Activated T-cell treated with anti-CD3 and anti-CD28 coated beads for 24 hours (primary cell): ENCODE data around the gene CAMK2G.
"Not testable (repeated sequence)": the region's sequence is repeated elsewhere in the genome, so short reads cannot be mapped to it uniquely, and the experiment has no call there.

Experiments used
- DNase-seq: peaks from one replicate; pipeline ENCODE4 v3.0.0-alpha.2; 2020; ENCODE audit warnings: low read depth

CAMK2G gene

DNA sequence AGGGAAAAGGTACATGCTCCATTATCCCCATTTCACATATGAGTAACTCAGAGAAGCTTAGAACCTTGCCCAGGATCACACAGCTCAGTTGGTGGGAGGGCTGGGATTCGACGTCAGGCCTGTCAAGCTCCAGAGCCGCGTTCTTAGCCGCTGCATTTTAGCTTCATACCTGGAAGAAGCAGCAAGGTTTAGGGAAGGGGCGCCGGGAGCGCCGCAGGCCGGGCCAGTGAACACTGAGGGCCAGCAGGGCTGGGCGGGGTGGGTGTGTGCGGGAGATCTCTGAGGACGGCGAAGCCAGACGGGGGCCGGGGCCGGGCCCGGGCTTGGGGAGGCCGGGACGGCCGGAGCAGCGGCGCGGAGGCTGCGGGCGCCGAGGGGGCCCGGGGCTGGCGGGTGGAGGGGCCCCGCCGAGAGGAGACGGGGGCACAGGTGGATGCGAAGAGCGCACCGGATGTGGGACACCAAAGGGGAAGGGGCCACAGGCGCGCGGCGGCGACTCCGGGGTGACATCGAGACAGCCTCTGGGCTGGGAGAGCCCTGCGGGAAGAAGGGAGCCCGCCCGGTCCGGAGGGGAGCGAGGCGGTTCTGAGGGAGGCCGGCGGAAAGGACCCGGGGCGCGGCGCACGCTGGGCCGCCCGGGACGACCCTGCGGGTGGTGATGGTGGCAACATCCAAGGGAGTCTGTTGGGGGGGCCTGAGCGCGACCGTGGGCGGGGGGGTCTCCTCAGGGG, 63.5 kb downstream of the CAMK2G start:
- DNase-seq, result peak; percentile 28

DNA sequence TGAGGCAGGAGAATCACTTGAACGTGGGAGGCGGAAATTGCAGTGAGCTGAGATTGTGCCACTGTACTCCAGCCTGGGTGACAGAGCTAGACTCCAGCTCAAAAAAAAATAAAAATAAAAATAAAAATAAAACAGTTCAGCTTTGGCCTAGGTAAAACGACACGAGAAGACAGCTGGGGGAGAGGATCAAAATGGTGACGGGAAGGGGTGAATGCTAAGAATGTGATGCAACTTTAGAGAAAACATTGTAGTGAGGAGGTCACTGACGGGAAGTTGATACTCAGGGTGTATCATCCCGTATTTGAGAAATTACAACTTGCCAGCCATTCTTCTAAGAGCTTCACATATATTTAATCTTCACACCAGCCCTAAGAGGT, 64.0 kb downstream of the CAMK2G start:
- DNase-seq, result no peak

DNA sequence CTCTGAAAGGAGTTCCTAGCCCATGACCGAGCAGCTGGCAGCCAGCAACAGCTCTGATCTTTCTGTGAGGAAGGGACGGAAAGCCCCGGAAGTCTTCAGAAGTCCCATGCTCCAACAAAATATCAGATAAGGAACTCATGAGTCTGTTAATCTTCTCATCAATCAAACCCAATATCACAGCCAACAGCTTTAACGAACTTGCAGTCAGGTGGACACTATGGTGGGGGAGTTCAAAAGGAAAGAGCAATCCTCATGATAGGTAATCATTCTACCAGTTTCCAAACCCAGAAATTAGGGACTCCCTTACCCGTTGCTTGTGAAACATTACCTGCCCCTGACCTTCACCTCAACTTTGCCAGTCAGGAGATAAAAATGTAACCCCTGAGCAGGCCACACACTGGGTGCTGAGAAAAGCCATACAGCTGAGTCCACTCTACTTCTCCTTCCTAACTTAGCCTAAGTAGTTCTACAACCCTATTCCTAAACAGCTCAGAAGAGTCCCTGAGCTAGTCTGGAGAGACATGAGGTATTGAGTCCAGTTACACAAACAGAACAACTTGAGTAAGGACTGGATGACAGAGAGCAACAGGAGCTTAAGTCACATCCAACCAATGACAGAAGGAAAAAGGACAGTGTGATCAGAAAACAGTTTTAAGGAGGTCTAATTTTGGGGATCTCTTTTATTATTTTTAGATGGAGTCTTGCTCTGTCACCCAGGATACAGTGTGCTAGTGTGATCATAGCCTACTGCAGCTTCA, 65.1 kb downstream of the CAMK2G start:
- DNase-seq, result no peak

DNA sequence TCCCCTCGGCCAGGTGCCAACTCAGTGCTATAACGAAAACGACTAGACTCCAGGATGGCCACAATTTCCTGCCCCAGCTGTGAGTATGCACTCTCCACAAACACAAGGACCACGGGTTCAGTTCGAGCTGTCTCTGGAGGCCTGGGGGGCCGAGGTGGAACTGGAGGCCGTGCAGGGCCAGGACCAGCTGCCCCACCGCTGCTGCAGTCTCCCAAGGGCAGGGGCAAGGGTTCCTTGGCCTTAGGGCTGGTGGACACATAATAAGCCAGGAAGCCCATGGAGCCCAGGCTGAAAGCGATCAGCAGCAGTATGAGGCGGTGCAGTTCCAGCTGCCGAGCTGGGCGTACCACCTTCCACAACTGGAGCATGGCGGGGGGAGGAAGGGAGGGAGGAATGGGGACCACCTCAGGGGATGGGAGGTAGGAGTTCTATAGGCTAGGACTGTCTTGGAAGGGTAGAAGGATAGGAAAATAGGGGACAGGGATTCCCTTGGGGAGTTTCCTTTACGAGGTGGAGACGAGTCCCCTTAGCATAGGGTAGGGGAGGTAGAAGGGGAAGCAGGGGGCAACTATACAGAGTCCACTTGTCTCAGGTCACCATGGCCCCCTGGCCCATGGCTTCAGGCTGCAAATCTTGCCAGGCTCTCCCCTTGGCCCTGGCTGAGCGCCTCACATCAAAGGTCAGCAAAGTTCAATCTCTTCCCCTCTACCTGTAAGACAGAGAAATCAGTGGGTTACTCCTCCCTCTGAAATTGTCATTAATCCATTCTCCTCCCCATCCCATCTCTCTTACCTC, 66.1 kb downstream of the CAMK2G start:
- DNase-seq, result no peak

DNA sequence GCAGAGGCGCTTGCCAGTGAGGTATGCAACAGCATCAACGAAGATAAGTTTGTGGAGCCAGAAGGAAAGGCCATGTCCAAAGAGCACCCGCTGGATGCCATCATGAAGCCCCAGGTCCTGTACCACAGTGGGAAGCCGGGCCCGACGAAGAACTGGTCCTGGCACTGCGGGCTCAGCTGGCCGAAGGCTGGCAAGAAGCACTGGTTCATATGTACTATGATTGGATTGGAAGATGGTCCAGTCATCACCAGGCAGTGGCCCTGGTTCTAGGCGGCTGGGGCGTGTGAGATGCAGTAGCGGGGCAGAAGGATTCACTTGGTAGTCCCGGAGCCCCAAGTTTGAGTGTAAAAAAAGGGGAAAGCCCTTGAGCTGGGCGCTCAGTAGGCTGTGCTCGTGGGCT, 66.9 kb downstream of the CAMK2G start:
- no peak for DNase-seq

DNA sequence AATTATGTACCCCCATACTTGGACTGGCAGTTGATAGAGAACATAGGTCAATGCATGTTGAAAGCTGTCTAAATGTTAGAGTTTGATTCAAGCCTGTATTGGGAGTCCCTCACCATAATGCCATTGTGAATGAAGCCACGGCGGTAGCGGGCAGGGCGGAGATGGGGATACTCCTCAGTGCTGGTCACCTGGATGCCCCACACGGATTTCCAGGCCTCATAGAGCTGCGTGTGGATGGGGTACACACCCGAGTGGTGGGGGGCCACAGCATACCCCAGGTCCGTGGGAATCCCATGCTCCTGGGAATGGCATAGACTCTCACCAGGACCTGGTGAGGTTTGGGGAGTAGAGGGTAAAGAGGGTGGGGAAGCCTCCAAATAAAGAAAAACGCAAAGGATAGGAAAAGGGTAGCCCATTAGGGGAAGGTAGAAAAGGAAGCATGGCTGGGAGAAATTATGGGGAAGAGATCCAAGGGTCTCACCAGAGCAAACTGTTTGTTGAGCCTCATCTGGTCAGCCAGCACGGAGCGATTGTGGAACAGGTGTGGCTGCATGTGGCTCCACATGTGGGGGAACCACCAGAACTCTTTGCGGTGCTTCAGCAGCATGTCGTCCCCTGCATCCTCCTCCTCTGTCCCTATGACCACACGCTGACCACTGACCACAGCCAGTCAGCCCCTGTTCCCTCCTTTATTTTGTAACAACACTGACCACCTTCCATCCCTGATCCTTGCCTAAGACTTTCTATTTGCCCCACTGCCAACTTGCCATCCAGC, 68.0 kb downstream of the CAMK2G start:
- no peak for DNase-seq

DNA sequence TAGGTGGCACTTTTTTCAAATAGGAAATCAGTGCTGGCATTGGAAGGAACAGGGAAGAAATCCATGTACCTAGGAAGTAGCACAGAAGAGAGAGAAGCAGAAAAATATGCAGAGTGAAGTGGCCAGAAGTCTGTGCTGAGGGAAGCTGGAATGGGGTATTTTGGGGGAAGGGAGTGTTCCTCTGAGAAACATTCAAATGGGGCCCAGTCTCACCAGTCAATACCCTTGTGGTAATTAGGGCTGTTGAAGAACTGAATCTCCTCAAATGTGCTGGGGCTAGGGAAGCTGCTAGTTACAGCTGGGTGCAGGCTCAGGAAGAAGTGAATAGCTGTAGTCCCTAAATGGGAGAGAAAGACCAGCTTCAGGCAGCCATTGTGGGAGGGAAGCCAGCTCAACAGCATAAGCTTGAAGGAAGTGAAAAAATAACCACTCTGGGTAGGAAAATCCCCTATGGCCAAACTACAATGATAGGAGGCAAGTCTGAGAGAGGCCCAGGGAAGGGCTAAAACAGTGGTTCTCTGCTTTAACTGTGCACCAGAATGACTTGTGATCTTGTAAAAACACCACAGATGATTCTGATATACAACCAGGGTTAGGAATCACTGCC, 70.6 kb downstream of the CAMK2G start:
- no peak for DNase-seq

DNA sequence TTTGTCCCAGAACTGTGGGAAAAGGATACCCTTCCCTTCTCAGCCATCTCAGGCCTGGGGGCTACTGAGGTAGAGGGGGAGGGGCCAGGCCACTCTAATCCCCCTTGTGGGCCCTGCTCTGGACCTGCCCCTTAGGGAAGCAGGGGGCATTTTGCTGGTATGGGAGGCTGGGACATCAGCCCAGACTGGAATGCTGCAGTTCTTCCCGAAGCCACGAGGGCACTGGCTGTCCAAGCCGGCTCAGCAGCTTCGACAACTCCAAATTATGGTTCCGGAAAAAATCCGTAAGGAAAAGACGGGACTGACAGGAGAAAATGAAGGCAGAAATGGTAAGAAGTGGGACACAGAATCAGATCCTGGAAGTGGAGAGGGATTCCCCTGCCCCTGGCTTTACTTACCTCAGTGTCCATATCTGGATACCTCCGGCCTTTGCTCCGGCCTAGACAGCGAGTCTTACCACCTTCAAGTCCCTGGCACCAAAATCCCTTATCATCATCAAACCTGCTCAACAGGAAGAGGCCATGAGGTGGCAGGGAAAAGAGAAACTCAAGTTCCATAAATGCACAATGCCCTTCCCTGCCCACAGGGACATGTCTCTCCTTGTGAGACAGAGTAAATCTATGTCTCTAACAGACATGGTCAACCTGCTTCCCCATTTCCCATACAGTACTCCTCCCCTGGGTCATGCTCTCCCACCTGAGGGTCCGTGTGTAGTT, 71.9 kb downstream of the CAMK2G start:
- no peak for DNase-seq

DNA sequence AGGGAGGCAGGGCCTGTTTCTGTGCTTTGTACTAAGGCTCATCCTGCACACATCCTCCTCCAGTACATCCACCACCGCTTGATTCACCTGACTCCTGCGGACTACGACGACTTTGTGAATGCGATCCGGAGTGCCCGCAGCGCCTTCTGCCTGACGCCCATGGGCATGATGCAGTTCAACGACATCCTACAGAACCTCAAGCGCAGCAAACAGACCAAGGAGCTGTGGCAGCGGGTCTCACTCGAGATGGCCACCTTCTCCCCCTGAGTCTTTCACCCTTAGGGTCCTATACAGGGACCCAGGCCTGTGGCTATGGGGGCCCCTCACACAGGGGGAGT, 73.1 kb downstream of the CAMK2G start:
- no peak for DNase-seq

DNA sequence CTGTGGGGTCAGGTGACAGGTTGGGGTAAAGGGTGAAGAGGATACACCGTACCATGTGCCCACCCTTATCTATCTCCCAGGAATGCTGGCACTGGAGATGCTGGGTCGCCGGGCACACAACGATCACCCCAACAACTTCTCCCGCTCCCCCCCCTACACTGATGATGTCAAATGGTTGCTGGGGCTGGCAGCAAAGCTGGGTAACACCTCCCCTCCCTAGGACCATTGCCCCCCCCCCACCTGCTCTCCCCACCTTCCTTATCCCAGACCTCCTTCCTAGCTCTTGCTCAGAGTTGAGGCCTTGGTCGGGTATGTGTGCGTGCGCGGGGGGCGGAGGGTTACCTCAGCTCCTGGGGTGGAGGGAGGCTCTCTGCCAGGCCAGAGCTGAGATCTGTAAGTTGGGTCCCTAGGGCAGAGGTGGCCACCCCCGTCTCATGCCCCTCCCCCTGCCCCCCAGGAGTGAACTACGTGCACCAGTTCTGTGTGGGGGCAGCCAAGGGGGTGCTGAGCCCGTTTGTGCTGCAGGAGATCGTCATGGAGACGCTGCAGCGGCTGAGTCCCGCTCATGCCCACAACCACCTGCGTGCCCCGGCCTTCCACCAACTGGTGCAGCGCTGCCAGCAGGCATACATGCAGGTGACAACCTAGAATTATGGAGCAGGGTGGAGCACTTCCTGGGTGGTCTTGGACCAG, 73.6 kb downstream of the CAMK2G start:
- no peak for DNase-seq

DNA sequence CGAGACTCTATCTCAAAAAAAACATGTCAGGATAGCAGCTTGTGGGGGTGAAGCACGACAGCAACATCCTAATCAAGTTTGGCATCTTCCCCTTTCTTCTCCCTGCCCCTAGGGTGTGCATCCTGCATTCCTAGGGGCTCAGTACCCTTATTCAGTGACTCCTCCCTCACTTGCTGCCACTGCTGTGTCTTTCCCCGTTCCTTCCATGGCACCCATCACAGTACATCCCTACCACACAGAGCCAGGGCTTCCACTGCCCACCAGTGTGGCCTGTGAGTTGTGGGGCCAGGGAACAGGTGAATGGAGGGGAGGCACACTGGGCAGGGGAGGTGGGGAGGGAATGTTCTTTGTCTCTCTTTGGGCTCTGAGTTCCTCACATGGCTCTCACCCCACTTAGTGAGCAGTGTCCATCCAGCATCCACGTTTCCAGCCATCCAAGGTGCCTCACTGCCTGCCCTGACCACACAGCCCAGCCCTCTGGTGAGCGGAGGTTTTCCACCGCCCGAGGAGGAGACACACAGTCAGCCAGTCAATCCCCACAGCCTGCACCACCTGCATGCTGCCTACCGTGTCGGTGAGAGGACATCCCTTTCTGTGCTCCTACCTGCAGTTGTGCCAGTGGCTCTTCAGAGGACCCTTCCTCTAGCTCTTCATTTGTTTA, 74.3 kb downstream of the CAMK2G start:
- DNase-seq, result no peak

DNA sequence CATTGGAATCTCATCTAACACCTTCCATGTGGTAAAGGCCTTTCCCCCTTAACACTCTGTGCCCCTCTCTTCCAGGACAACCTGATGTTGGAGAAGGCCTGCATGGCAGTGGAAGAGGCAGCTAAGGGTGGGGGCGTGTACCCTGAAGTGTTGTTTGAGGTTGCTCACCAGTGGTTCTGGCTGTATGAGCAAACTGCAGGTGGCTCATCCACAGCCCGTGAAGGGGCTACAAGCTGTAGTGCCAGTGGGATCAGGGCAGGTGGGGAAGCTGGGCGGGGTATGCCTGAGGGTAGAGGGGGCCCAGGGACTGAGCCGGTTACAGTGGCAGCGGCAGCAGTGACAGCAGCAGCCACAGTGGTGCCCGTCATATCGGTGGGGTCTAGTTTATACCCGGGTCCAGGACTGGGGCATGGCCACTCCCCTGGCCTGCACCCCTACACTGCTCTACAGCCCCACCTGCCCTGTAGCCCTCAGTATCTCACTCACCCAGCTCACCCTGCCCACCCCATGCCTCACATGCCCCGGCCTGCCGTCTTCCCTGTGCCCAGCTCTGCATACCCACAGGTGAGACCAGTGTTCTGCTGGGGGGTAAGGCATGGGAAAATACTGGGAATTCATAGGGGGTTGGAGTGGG, 75.3 kb downstream of the CAMK2G start:
- no peak for DNase-seq

DNA sequence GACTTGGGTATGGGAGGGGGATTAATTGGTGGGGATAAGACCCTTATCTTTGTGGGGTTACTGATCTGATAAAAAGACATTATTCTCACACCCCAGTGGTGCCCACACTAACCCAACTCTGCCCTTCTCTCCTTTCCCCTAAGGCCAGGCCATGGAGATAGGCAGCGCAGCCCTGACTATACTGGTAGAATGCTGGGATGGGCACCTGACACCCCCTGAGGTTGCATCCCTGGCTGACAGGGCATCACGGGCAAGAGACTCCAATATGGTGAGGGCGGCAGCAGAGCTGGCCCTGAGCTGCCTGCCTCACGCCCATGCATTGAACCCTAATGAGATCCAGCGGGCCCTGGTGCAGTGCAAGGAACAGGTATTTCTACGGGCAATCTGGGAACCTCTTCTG, 76.3 kb downstream of the CAMK2G start:
- DNase-seq, result no peak

DNA sequence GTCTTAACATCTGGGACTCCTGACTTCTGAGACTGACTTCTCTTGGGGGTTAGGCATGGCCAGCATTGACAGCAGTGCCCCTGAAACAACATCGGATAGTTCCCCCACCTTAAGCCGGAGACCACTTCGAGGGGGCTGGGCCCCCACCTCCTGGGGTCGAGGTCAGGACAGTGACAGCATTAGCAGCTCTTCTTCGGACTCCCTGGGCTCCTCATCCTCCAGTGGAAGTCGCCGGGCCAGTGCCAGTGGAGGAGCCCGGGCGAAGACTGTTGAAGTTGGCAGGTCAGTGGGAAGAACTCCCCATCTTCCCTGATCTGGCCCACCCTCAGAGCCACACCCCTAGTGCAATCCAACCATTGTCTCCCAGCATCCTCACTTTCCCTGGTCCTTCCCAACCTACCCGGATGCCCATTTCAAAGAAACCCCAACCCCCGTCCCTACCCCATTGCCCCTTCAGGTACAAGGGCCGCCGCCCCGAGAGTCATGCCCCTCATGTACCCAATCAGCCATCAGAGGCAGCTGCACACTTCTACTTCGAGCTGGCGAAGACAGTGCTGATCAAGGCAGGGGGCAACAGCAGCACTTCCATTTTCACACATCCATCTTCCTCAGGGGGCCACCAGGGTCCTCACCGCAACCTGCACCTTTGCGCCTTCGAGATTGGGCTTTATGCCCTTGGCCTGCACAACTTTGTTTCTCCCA, 76.9 kb downstream of the CAMK2G start:
- DNase-seq, result no peak

DNA sequence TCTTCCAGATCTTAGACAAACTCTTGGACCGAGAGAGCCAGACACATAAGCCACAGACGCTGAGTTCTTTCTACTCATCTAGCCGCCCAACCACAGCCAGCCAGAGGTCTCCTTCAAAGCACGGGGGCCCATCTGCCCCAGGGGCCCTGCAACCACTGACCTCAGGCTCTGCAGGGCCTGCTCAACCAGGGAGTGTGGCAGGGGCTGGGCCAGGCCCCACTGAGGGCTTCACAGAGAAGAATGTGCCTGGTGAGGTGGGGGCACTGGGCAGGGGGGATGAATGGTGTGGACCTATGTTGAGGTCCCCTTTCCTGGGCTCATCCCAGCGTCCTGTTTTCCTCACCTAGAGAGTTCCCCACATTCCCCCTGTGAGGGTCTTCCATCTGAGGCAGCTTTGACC, 77.6 kb downstream of the CAMK2G start:
- no peak for DNase-seq

DNA sequence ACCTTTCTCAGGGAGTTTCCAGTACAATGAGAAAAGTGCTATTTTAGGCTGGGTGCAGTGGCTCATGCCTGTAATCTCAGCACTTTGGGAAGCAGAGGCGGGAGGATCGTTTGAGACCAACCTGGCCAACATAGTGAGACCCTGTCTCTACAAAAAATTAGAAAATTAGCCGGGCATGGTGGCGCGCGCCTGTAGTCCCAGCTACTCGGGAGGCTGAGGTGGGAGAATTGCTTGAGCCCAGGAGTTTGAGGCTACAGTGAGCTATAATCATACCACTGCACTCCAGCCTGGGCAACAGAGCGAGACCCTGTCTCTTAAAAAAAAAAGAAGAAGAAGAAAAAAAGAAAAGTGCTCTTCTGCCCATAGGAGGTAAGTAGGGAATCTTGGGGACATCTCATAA, 78.3 kb downstream of the CAMK2G start:
- not testable (repeated sequence) for DNase-seq

DNA sequence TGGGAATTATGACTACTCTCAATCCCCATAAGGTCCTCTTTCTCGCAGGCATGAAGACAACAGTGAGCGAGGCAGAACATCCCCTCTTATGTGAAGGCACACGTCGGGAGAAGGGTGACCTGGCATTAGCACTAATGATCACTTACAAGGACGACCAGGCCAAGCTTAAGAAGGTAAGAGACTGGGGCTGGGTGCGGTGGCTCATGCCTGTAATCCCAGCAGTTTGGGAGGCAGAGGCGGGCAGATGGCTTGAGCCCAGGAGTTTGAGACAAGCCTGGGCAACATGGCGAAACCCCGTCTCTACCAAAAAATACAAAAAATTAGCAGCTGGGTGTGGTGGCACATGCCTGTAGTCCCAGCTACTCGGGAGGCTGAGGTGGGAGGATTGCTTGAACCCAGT, 78.9 kb downstream of the CAMK2G start:
- not testable (repeated sequence) for DNase-seq

DNA sequence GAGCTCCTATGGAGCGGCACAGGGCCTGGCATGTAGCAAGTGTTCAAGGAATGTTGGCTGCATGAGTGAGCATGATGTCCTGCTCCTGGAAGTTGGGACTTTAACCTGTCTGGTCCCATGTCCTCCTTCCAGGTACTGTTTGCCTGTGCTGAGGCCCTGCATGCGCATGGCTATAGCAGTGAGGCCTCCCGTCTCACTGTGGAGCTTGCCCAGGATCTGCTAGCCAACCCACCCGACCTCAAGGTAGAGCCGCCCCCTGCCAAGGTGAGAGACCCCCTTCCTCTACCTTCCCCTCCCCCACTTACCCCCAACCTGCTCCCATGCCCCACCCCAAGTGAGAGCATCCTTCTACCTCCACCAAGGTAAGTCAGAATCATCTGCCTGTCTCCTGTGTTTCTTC, 80.9 kb downstream of the CAMK2G start:
- no peak for DNase-seq

DNA sequence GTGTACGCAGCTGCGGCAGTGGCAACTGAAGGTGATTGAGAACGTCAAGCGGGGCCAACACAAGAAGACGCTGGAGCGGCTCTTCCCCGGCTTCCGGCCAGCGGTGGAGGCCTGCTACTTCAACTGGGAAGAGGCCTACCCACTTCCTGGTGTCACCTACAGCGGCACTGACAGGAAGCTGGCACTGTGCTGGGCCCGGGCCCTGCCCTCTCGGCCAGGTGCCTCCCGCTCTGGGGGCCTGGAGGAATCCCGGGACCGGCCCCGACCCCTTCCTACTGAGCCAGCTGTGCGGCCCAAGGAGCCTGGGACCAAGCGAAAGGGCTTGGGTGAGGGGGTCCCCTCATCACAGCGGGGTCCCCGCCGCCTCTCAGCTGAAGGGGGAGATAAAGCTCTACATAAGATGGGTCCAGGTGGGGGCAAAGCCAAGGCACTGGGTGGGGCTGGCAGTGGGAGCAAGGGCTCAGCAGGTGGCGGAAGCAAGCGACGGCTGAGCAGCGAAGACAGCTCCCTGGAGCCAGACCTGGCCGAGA, 82.4 kb downstream of the CAMK2G start:
- no peak for DNase-seq
